ENCODE data around the gene PLXDC2.

- TF ChIP-seq POLR2AphosphoS5 (IDR thresholded peaks at IDR 0.05) (no peak), CTCF (IDR thresholded peaks at IDR 0.05) (no peak), POLR2A (IDR thresholded peaks at IDR 0.05) (no peak)
Observed at GRCh38 chr10:20302033-20302432, 485.8 kb downstream of the PLXDC2 start.
